ENCODE results near the gene RPS6KA2.

DNA sequence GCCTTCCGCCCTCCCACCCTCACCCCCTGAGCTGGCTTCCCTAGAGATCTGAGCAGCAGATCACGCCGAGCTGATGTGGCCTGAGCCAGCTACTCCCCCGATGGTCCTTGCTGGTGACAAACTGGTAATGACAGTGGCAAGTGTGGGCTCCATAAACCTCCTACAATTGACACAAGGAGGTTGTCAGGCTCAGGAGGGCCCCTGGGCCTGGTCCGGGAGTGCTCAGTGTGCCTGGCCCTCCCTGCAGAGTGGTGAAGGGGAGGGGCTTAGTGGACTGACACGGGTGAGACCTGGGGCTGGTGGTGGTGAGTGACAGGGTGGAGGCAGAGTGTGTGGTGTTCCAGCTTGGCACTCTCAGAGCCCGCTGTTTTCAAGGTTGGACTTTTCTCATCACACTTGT lies 221.7 kb downstream of the RPS6KA2 start:
- no peak for TF ChIP-seq CTCF (conservative IDR thresholded peaks at IDR 0.05)
- TF ChIP-seq ZFX (IDR thresholded peaks at IDR 0.05) = no peak

All from C4-2B (cell line).